GM19397 (cell line): ENCODE data around the gene MANBA.
A peak's percentile ranks its signal among the peaks of the same experiment; 100 is the strongest.
"Not testable (repeated sequence)": the region's sequence is repeated elsewhere in the genome, so short reads cannot be mapped to it uniquely, and the experiment has no call there.

Experiments used
- ATAC-seq: cut with Tn5 transposase; IDR thresholded peaks from one replicate; pipeline ENCODE4 v1.9.1; 2021; ENCODE audit warnings: mild to moderate bottlenecking, moderate library complexity; ENCODE audit not compliant: unreplicated experiment

MANBA gene

DNA sequence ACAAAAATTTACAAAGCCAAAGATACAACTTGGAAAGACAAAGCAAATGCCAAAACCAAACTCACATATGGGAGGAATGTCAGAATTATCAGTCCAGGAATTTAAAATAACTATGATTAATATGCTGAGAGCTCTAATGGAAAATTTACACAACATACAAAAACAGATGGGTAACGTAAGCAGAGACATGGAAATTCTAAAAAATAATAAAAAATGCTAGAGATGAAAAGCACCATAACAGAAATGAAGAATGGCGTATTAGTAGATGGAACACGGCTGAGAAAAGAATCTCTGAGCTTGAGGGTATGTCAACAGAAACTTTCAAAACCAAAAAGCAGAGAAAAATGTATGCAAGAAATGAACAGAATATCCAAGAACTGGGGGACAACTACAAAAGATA, 4.1 kb upstream of the MANBA start:
- ATAC-seq: no peak

DNA sequence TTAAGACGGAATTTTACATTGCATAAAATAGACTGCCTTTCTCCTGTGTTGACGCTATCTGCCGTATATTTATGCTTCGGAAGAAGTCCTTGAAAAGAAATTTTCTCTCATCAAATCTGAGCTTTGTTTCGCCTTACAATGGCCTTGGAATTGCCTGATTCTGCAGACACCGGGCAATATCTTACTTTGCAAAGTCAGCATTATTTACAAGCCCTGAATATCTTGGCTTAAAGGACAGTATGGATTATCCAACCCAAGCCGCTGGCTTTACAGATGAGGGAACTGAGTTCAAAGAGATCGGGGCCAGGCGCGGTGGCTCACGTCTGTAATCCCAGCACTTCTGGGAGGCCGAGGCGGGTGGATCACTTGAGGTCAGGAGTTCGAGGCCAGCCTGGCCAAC, 1.1 kb upstream of the MANBA start:
- no peak for ATAC-seq

DNA sequence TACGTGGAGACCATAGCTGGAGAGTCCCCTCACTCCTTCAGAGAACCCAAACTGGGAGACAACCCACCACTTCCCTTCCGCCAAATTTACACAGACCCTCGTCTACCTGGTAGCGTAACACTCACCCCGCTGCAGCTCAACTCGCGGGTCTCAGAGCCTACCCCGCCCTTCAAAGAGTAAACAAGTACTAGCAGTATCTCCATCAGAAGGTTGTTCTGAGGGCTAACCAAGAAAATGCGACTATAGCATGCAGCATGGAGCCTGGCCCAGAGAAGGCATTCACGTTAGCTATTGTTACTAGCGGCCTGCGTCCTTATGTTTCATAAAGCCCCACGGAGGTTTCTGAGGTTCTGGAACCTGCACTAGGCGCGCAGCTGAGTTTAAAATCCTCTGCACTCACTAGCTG, 531 bp upstream of the MANBA start:
- peak; percentile 13 for ATAC-seq

DNA sequence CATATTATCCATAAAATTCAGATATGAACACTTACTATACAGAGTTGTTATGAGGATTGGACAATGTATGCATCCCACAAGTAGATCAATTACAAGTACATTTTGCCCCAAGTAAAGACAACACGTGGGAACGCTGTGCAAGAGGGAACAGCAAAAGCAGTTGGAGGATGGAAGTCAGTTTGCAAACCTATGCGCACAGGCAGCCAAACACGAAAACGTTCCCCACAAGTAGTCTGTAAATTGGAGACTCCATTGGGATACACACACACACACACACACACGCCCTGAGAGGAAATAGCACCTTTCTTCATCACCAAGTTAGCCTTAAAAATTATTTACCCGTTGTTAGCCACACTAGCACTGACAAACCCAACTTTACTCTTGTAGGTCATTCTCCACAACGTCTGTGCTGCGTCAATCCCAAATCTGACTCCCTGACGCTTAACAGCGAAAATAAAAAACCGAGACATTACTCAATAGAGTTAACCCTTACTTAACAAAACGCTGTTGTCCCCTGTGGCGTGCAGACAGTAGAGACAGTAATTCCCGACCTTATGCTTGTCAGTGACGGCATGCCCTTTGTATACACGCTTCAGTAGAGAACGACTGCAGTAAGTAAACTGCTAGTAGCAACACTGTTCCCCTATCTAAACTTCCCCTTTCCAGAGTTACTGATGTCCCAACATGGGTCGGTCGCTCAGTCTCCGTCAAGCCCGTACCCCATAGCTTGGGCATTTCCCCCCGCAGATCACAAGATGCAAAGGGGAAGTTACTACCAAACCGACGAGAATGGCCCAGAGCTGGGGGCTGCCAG, 730 bp downstream of the MANBA start:
- peak; percentile 60 for ATAC-seq

DNA sequence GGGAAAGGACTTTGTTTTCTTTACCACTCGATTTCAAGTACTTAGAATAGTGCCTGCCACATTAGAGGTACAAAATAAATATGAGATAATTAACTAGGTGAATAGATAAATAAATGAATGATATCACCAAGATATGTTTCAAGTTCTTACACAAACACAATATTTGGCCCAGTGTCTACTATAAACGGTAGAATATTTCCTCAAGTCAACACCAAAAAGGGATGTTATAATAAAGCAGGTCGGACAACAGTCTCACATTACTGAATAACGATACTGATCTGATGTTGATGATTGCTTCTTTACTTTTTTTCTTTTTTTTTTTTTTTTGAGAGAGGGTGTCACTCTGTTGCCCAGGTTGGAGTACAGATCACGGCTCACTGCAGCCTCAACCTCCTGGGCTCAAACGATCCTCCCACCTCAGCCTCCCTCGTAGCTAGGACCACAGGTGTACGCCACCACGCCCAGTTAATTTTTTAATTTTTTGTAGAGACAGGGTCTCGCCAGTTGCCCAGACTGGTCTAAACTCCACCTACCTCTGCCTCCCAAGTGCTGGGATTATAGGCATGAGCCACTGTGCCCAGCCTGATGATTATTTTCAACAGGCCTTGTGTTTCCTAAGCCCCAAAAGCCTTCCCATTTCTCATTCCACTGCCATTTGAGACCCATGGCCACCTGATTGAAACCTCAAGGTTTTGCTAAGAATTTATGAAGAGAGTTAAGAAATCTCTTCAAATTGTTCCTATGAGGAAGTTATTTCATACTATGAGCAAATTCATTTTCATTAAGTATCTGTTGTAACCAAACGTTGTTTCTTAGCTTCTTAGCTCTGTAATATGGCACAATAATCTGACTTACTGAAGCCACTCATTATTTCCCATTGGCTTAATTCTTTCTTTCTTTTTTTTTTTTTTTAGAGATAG, 2.3 kb downstream of the MANBA start:
- ATAC-seq: no peak

DNA sequence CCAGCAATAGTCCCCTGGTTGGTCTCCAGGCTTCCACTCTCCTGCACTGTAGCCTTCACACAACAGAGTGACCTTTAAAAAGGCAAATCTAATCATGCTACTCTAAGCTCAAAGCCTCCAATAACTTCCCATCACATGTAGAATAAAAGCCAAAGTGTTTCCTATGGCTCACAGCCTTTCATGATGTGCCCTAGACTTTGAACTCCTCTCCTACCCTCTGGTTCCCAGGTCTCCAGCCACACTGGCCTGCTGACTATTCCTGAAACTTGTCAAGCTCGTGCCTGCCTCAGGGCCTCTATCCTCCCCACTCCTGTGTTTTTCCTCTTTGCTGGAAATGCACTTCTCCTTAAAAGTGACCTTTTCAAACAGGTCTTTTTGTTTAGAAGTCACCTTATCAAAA, 3.1 kb downstream of the MANBA start:
- no peak for ATAC-seq

DNA sequence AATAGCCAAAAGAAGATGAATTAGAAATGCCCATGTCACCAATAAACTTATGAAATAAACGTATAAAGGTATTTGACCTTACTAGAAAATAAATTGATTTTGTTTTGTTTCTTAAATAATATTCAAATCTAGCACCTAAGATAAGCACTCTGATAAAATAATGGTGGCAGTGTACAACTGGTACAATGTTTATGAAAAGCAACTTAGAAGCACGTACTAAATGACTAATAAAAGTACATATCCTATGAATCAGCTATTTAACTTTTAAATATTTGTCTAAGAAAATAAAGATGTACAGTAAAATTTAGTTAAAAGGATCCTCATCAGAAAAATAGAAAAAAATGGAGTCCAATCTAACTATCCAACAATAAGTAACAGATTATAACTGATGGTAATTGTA, 6.7 kb downstream of the MANBA start:
- no peak for ATAC-seq

DNA sequence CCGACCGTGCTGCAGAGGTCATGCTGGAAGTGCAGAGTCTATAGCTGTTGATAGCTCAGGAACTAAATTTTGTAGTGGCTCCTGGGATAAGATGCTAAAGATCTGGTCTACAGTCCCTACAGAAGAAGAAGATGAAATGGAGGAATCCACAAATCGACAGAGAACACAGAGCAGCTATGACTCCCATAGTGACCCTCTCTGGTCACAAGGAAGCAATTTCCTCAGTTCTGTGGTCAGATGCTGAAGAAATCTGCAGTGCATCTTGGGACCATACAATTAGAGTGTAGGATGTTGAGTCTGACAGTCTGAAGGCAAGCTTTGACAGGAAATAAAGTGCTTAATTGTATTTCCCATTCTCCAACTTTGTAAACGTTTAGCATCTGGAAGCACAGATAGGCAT, 8.8 kb downstream of the MANBA start:
- no peak for ATAC-seq

DNA sequence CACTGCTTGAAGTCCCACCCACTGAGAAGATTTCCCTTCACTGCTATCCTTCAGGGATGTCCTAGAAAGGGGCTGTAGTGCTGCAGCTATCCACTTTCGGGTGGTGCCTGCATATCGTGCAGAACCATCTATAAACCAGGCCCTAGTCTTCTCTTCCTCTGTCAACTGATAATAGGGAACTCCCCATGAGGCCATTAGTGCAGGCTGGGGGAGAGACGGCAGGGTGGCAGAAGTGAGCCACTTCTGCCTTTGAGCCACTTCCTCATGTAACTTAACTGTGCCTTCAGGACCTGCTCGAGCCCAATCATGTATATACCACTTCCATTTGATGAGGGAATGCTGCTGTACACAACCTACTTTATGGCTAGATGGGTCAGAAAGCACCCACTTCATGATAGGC, 17.4 kb downstream of the MANBA start:
- peak; percentile 100 for ATAC-seq

DNA sequence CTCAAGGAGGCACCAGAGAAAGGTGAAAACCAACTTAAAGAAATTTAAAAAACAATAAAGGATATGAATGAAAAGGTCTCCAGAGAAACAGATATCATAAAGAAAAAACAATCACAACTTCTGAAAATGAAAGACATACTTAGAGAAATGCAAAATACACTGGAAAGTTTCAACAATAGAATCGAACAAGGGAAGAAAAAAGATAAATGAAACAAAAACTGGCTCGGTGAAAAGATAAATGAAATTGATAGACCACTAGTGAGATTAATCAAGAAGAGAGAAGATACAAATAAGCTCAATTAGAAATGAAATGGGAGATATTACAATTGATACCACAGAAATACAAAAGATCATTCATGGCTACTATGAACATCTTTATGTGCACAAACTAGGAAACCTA, 22.0 kb downstream of the MANBA start:
- ATAC-seq: not testable (repeated sequence)

DNA sequence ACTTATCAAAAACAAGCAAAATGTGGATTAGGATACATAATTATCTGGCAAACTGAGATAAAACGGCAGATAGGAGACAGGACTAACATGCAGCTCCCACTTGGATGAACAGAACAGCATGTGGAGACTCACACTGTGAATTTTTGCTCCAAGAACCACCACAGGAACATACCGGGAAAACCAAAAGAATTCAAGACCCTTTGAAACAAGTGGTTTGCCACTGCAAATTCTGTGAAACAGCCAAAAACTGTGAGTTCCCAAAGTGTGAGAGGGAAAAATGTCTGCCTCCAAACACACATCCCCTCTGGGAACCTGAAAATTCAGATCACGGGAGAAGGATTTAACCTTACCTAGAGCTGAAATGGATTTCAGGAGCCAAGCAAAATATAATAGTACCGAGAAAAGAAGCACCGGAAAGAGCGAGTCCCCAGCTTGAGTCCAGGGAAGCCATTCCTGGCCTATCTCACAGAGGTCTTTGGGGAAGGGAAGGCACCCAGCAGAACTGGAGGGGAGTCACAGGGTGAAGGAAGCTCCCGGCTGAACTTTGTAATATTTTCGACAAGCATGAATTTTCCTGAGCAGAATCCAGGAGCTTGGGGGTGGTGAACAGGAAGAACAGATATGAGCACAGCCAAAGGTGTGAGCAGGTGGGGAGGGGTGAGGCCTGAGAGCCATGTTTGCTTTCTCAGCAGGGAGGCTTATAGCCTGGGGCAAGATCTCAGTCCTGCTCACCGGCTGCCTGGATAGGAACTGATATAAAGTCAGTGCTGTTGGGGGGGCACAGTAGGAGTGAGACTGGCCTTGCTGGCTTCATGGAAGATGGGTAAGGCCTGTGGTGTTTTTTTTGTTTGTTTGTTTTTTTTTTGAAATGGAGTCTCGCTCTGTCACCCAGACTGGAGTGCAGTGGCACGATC, 23.9 kb downstream of the MANBA start:
- no peak for ATAC-seq

DNA sequence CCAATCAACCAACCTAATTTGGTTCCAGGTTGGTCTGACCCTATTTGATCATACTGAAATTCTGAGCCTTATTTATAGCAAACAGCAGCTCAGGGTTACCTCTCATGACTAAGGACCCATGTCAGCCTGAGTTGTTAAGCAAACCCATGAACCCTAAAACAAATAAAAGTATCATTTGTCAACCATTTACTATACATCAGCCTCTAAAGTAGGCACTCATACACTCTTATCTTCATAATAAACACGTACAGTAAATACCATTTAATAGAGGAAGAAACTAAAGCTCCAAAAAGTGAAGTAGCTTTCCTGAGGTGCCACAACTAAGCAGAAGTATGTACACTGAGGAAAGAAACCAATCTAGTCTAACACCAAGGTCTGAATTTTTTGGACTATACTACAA, 25.2 kb downstream of the MANBA start:
- no peak for ATAC-seq

DNA sequence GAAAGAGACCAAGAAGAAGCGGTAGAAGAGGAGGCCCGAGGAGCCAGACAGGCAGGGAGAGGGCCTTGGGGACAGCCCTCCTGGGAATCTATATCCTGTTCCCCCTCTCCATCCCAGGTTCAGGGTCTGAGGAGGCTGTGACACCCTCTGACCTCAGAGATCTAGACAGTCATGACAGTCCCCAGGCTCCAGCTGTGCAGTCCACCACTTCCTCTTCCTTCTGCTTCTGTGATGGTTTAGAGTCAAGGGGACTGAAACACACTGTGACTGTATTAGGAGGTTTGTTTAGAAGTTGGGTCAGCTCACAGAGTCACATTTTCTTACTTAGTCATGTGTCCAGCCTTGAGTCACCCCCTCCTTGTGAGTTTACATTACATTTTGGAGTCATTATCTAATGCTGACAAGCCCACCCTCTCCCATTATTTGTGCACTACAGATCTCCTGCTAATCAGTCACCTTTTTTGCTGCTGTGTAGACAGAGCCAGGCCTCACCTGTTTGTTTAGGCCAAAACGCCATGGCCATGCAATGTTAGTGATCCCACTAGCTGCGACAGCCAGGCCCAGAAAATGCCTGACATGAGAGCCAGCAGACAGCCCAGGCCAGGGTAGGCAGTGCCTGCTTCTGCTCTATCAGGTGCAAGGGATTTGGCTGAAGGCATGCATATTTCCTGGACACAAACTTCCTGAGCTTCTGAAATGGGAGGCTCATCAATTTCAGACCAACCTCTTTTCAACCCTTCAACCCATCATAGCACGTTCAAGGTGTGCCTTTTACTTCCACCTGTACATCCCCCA, 26.0 kb downstream of the MANBA start:
- peak; percentile 96 for ATAC-seq

DNA sequence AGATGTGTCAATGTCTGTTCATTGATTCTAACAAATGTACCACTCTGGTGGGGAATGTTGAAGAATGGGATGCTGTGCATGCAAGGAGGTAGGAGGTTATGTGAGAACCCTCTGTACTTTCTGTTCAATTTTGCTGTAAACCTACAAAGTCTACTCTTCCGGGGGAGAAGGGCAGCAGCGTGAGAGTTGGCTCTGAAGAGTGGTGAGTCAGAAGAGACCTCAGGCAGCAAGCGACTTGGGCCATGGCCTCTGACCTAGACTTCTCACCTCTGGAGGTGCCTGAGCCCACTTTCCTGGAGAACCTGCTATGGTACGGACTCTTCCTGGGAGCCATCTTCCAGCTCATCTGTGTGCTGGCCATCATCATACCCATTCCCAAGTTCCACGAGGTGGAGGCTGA, 26.7 kb downstream of the MANBA start:
- no peak for ATAC-seq

DNA sequence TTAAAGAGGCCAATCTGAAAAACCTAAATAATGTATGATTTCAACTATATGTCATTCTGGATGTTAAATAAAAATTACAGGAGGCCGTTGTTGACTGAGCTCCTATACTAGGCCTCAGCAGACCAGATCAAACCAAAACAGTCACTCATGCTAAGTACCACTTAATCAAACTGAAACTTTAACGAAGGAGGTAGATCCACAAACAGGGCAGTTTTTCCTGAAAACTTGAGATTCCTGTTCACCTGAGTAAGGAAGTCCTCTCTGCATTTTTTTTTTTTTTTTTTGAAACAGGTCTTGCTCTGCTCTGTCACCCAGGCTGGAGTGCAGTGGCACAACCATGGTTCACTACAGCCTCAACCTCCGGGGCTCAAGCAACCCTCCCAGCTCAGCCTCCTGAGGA, 27.7 kb downstream of the MANBA start:
- ATAC-seq: no peak

DNA sequence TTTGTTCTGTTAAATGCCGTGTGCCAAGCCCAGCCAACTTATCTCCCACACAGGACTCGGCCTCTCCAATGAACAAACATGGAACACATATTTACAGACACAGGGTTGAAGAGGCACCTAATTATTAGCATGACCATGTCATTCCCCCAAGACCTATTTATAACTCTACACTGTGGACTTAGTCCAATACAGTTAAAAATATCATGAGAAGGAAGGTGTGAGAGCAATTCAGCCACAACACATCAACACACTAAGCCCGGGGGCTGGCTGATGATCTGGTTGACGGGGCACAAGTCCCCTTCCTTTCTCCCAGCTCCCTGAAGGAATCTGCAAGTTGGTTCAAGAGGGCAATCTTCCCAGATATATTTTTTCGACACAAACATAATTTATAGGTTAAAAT, 28.1 kb downstream of the MANBA start:
- ATAC-seq: no peak

DNA sequence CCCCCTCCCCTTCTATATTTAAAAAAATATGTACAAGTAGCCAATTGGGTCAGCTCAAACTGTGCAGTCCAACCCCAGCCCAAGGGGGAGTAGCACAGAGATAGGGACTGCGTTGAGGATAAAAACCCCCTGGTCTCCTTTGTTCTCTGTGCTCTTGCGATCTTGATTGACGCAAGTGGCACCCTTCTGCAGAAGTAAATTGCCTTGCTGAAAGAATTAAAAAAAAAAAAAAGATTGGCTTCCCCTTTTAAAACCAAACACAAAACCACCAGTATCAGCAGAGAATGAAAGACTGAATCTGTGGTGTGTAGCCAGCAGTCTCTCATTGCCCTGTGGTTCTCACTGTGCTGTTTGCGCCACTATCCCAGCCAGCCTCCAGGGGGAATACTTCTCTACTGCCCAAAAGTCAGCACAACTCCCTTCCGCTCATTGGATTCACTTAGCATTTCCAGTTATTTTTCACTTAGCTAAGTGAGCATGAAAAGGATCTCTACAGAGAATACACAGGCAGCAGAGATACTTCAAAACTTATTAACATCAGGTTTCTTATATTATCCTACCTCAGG, 29.7 kb downstream of the MANBA start:
- ATAC-seq: no peak

DNA sequence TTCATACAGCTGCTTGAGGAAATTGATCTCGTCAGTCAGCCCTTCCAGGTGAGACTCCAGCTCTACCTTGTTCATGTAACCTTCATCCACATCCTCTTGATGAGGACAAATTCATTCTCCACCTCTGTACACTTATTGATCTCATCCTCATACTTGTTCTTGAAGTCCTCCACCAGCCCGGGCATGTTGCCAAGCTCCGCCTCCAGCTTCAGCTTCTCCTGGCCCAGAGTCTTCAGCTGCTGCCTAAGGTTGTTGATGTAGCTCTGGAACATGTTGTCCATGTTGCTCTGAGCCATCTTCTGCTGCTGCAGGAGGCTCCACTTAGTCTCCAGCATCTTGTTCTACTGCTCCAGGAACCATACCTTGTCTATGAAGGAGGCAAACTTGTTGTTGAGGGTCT, 31.3 kb downstream of the MANBA start:
- not testable (repeated sequence) for ATAC-seq

DNA sequence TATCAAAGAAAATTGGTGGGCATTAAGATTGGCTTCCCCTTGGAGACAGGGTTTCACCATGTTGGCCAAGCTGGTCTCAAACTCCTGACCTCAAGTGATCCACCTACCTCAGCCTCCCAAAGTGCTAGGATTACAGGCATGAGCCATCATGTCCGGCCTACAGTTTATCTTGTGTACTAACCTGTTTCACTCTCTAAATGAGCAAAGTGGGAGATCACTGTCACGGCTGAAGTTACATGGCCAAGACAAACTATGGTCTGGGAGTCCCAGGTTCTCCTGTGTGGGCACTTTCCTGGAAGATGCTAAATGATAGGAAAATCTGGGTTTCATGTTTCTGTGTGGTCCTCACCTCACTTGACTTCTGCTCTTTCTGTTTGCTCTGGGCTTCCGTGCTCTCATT, 33.8 kb downstream of the MANBA start:
- not testable (repeated sequence) for ATAC-seq

DNA sequence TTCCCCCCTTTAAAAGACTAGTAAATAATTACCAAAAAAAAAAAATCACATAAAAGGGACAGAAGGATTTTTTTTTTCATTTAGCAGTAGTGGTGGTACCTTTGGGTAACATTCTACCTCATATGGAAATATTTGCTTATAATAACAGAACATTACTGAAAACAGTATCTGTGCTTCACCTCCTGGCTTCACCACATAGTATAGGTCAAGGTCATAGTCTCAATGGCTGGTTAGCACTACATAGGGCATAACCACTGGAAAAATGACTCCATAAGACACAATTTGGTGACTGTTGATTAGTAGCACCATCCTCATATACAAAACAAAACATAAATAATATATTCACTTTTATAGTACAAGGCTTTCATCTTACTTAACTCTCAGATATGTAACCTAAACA, 34.7 kb downstream of the MANBA start:
- ATAC-seq: no peak
